H1 (cell line): ENCODE data around the gene COMP. TPM values are rescaled to one million over a fixed set of nuclear protein-coding genes. Genes with fewer than 3 reads are reported as not detected.

Source experiments
- CTCF ChIA-PET: fragments of 300-600 bp; sonication (Branson Sonifier 250); formaldehyde crosslinking; loops from one replicate; lab custom pipeline; 2021; ENCODE audit not compliant: partially characterized antibody; lab: Charles Lee
- POLR2A ChIA-PET: fragments of 300-600 bp; sonication (Branson Sonifier 250); formaldehyde crosslinking; loops from one replicate; lab custom pipeline; 2021; ENCODE audit warnings: inconsistent platforms; ENCODE audit not compliant: partially characterized antibody; lab: Charles Lee
- DNase-seq, 2 experiments: peaks; one replicate each; pipeline versions ENCODE4 v3.0.0 to v3.0.0-alpha.2; 2010 to 2022; ENCODE audit warnings: low spot score in 2 of 2, low read depth in 1 of 2, mixed read lengths in 1 of 2
- FAIRE-seq: peaks from 2 replicates; lab custom pipeline; 2011; peaks lifted over from hg19 to GRCh38; lab: Jason Lieb, UNC
- H2AFZ ChIP-seq: 2 replicates; pipeline ENCODE4 v1.8.1; 2012; ENCODE audit warnings: low read length, inconsistent platforms
- H2AK5ac ChIP-seq: 2 replicates; pipeline ENCODE4 v1.6.1; 2013; ENCODE audit warnings: low read depth, low read length
- H2BK120ac ChIP-seq: replicated peaks from 2 replicates; pipeline ENCODE3; 2013; ENCODE audit warnings: low read depth, low read length, inconsistent platforms
- H2BK12ac ChIP-seq: 2 replicates; pipeline ENCODE4 v1.6.1; 2013; ENCODE audit warnings: low read depth, low read length
- H2BK15ac ChIP-seq: 2 replicates; pipeline ENCODE4 v1.6.1; 2013; ENCODE audit warnings: low read length
- H2BK20ac ChIP-seq: 2 replicates; pipeline ENCODE4 v1.6.1; 2013; ENCODE audit warnings: low read length
- H2BK5ac ChIP-seq: 2 replicates; pipeline ENCODE4 v1.6.1; 2013; ENCODE audit warnings: low read depth, low read length
- H3K14ac ChIP-seq: 2 replicates; pipeline ENCODE4 v1.6.1; 2013; ENCODE audit warnings: inconsistent platforms; ENCODE audit not compliant: insufficient read length
- H3K18ac ChIP-seq: 2 replicates; pipeline ENCODE4 v1.6.1; 2013; ENCODE audit warnings: low read length; ENCODE audit errors: extremely low read depth
- H3K23ac ChIP-seq: 2 replicates; pipeline ENCODE4 v1.6.1; 2013; ENCODE audit warnings: inconsistent platforms; ENCODE audit not compliant: insufficient read length
- H3K23me2 ChIP-seq: 2 replicates; pipeline ENCODE4 v1.6.1; 2013; ENCODE audit warnings: low read depth, low read length
- H3K27ac ChIP-seq: 2 replicates; pipeline ENCODE4 v1.6.1; 2011; ENCODE audit warnings: low read depth, low read length, inconsistent platforms
- H3K27me3 ChIP-seq, 4 experiments: replicated peaks in 1 of 4; 1 replicate in 1 of 4; 2 replicates in 3 of 4; pipeline versions ENCODE4 v1.6.1 to v1.8.1; 2011 to 2013; ENCODE audit warnings: low read length in 3 of 4, mild to moderate bottlenecking in 3 of 4, inconsistent platforms in 2 of 4, mixed read lengths in 2 of 4, moderate library complexity in 1 of 4; ENCODE audit not compliant: control insufficient read depth in 3 of 4, insufficient read depth in 3 of 4; ENCODE audit errors: extremely low read depth in 1 of 4
- H3K36me3 ChIP-seq, 4 experiments: 2 replicates each; pipeline versions ENCODE4 v1.6.1 to v1.8.1; 2011 to 2013; ENCODE audit warnings: mild to moderate bottlenecking in 4 of 4, low read length in 3 of 4, moderate library complexity in 2 of 4, control low read depth in 1 of 4, inconsistent platforms in 1 of 4; ENCODE audit not compliant: insufficient read depth in 4 of 4, control insufficient read depth in 2 of 4
- H3K4ac ChIP-seq: replicated peaks from 2 replicates; pipeline ENCODE3; 2013; ENCODE audit warnings: low read length, low read depth, mixed read lengths, inconsistent platforms; ENCODE audit not compliant: insufficient read length
- H3K4me1 ChIP-seq, 4 experiments: replicated peaks in 1 of 4; 1 replicate in 1 of 4; 2 replicates in 3 of 4; pipeline versions ENCODE4 v1.6.1 to v1.8.1; 2011 to 2013; ENCODE audit warnings: low read length in 3 of 4, inconsistent platforms in 2 of 4, mixed read lengths in 1 of 4; ENCODE audit not compliant: insufficient read depth in 4 of 4, control insufficient read depth in 3 of 4
- H3K4me2 ChIP-seq, 2 experiments: 2 replicates each; pipeline versions ENCODE4 v1.6.1 to v1.8.1; 2011 to 2013; ENCODE audit warnings: low read depth in 2 of 2, low read length in 2 of 2, control low read depth in 1 of 2, inconsistent platforms in 1 of 2, mild to moderate bottlenecking in 1 of 2; ENCODE audit not compliant: insufficient read depth in 1 of 2
- H3K4me3 ChIP-seq, 4 experiments: fragments of 200-600, 300-600 bp in 1 of 4; sonication (generic), shearing (Covaris generic), sonication (Bioruptor Twin) in 1 of 4; 2 replicates each; pipeline versions ENCODE4 v1.5.1 to v1.8.1; 2011 to 2016; ENCODE audit warnings: low read length in 4 of 4, low read depth in 3 of 4, control low read depth in 2 of 4, inconsistent platforms in 2 of 4, mild to moderate bottlenecking in 2 of 4, mixed read lengths in 1 of 4, moderate library complexity in 1 of 4; ENCODE audit not compliant: insufficient read depth in 2 of 4; ENCODE audit errors: extremely low read depth in 1 of 4
- H3K56ac ChIP-seq: replicated peaks from 2 replicates; pipeline ENCODE3; 2013; ENCODE audit warnings: low read depth, mild to moderate bottlenecking, mixed read lengths, low read length, inconsistent platforms; ENCODE audit not compliant: insufficient read length
- H3K79me1 ChIP-seq: 2 replicates; pipeline ENCODE4 v1.6.1; 2013; ENCODE audit warnings: low read depth, low read length, control low read depth
- H3K79me2 ChIP-seq, 2 experiments: 2 replicates each; pipeline versions ENCODE4 v1.6.1 to v1.8.1; 2012 to 2013; ENCODE audit warnings: low read length in 2 of 2, mild to moderate bottlenecking in 2 of 2, inconsistent platforms in 1 of 2; ENCODE audit not compliant: insufficient read depth in 2 of 2, control insufficient read depth in 1 of 2
- H3K9ac ChIP-seq, 4 experiments: replicated peaks in 1 of 4; 1 replicate in 1 of 4; 2 replicates in 3 of 4; pipeline versions ENCODE4 v1.6.1 to v1.8.1; 2011 to 2013; ENCODE audit warnings: low read depth in 3 of 4, low read length in 3 of 4, control low read depth in 2 of 4, mild to moderate bottlenecking in 2 of 4, moderate library complexity in 2 of 4, inconsistent platforms in 1 of 4; ENCODE audit errors: extremely low read depth in 1 of 4
- H3K9me3 ChIP-seq, 2 experiments: 2 replicates each; pipeline versions ENCODE4 v1.6.1 to v1.8.1; 2012 to 2013; ENCODE audit warnings: mild to moderate bottlenecking in 2 of 2, moderate library complexity in 2 of 2, control low read depth in 1 of 2, inconsistent platforms in 1 of 2, low read depth in 1 of 2, low read length in 1 of 2, mixed read lengths in 1 of 2; ENCODE audit not compliant: insufficient read depth in 2 of 2
- H4K20me1 ChIP-seq, 2 experiments: replicated peaks in 1 of 2; 2 replicates each; pipeline versions ENCODE3 to v1.8.1; 2011 to 2013; ENCODE audit warnings: inconsistent platforms in 2 of 2, low read length in 2 of 2, mild to moderate bottlenecking in 1 of 2; ENCODE audit not compliant: insufficient read depth in 2 of 2, control insufficient read depth in 1 of 2
- H4K5ac ChIP-seq: 2 replicates; pipeline ENCODE4 v1.6.1; 2013; ENCODE audit warnings: low read length, low read depth, mixed read lengths, inconsistent platforms; ENCODE audit not compliant: insufficient read length
- H4K8ac ChIP-seq: 2 replicates; pipeline ENCODE4 v1.8.0; 2013; ENCODE audit warnings: mild to moderate bottlenecking, moderate library complexity, low read length, inconsistent platforms; ENCODE audit not compliant: insufficient read depth; ENCODE audit errors: extremely low read depth
- H4K91ac ChIP-seq: replicated peaks from 2 replicates; pipeline ENCODE3; 2013; ENCODE audit warnings: low read length, mixed read lengths, inconsistent platforms; ENCODE audit not compliant: insufficient read length
- CREB1 ChIP-seq: IDR thresholded peaks from 2 replicates; pipeline ENCODE4 v1.6.1; 2012; ENCODE audit warnings: inconsistent platforms
- WGBS, 2 experiments: shearing (Covaris generic) in 1 of 2; methylation state at CpG; one replicate each; pipeline versions ENCODE4 v1.1.6 to v1.1.7; 2013 to 2015; ENCODE audit warnings: low lambda C conversion rate in 2 of 2, mixed read lengths in 2 of 2, inconsistent platforms in 1 of 2, low coverage in 1 of 2, missing lambda C conversion rate in 1 of 2; ENCODE audit not compliant: insufficient replicate concordance in 2 of 2, insufficient coverage in 1 of 2, insufficient read length in 1 of 2; ENCODE audit errors: extremely low coverage in 1 of 2, missing lambda C conversion rate in 1 of 2; 5-methylcytosine and 5-hydroxymethylcytosine counted together
- polyA plus RNA-seq, 7 experiments: library from polyadenylated mRNA; depleted of rRNA in 3 of 7; stranded (reverse) in 5 of 7; unstranded in 2 of 7; fragments of >200 nt in 5 of 7; fragments of 200-250 nt in 2 of 7; gene quantifications; 1 replicate in 5 of 7; 2 replicates in 1 of 7; 4 replicates in 1 of 7; pipeline versions ENCODE4 v1.2.1 to v1.2.3, GENCODE V29; 2011 to 2013; ENCODE audit warnings: missing spikeins in 2 of 7, mixed read lengths in 2 of 7
- total RNA-seq: library from RNA; stranded (reverse); fragmentation: NEBNext Ultra II Directional; extraction: Animal tissue kit (Norgen Biotek cat#: 25700); gene quantifications from 2 replicates; pipeline ENCODE4 v1.2.1, GENCODE V29; 2021

COMP gene
- total and polyA plus RNA-seq, 2 of the 8 experiments (the other 6 are each of a cell fraction or from before 2014, with no cell fraction given) = 0.17 TPM

DNA sequence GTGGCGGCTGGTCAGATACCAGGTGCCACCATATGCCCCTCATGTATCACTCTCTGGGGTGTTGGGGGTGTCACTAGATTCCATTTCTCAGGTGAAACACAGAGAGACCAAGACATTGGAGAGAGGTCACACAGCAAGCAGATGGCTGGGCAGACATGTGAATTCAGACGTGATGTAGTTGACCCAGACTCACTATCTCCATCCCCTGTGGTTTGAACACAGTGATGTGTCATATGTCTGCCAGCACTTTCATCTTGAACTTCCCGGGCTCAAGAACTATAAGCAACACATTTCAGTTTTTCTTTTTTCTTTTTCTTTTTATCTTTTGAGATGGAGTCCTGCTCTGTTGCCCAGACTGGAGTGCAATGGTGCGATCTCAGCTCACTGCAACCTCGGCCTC, 24.6 kb upstream of the COMP start:
- POLR2A ChIA-PET = no interaction called here
- no peak for TF ChIP-seq CREB1

More for the DNA sequence above, 24.6 kb upstream of the COMP start:
- no peak overlapping the region for H3K18ac ChIP-seq
- FAIRE-seq (no peak), DNase-seq (no peak)
- no peak overlapping the region for H3K23ac ChIP-seq
- H3K4me3 ChIP-seq = no peak overlapping the region
- H3K4me1 ChIP-seq = no peaks in the 10 kb centered on the region
- H4K20me1 ChIP-seq = no peaks in the 10 kb centered on the region
- H3K56ac ChIP-seq = no peak overlapping the region
- peaks cover 0 to 14% (median 8%) of the 10 kb centered on the region in 4 experiments; a peak in 3 of 7 replicates for H3K27me3 ChIP-seq
- H3K9me3 ChIP-seq = no peaks in the 10 kb centered on the region
- WGBS, 2 experiments = 96% methylated on average over 5 of the region's 5 CpGs; no CpG with 5 or more reads in 1 of the 2 experiments
- H3K4ac ChIP-seq = no peak overlapping the region
- H3K9ac ChIP-seq = no peak overlapping the region
- H4K8ac ChIP-seq = no peak overlapping the region
- no peaks in the 10 kb centered on the region for H3K36me3 ChIP-seq
- no peak overlapping the region for H3K14ac ChIP-seq
- H2BK12ac ChIP-seq = no peak overlapping the region
- H3K79me2 ChIP-seq = no peaks in the 10 kb centered on the region
- H3K23me2 ChIP-seq = no peaks in the 10 kb centered on the region
- no peak overlapping the region for H3K4me2 ChIP-seq
- H2BK5ac ChIP-seq = no peak overlapping the region
- H4K91ac ChIP-seq = no peak overlapping the region
- H2AK5ac ChIP-seq = no peak overlapping the region
- CTCF ChIA-PET = interaction anchor here (0.6 to 1.2 kb wide), 4 partner anchors 10 to 50 kb away, joined by 3 read pairs; no protein-coding TSS in a partner anchor
- H2BK20ac ChIP-seq = no peak overlapping the region
- no peak overlapping the region for H2BK120ac ChIP-seq
- H2AFZ ChIP-seq = no peak overlapping the region
- no peak overlapping the region for H3K27ac ChIP-seq
- H2BK15ac ChIP-seq = no peak overlapping the region
- no peak overlapping the region for H4K5ac ChIP-seq
- no peaks in the 10 kb centered on the region for H3K79me1 ChIP-seq
